NT2/D1 (cell line): ENCODE measurements around the gene NFKBIE.

Source experiments
- SUZ12 ChIP-seq: IDR thresholded peaks from 2 replicates; pipeline ENCODE4 v1.6.1; 2011; ENCODE audit not compliant: insufficient read length, insufficient read depth; ENCODE audit errors: extremely low read depth
- YY1 ChIP-seq: IDR thresholded peaks from 2 replicates; pipeline ENCODE4 v1.6.1; 2011; ENCODE audit not compliant: insufficient read length, insufficient read depth
- ZNF274 ChIP-seq: IDR thresholded peaks from 2 replicates; pipeline ENCODE4 v1.6.1; 2011; ENCODE audit warnings: mild to moderate bottlenecking, low read depth, low read length

DNA sequence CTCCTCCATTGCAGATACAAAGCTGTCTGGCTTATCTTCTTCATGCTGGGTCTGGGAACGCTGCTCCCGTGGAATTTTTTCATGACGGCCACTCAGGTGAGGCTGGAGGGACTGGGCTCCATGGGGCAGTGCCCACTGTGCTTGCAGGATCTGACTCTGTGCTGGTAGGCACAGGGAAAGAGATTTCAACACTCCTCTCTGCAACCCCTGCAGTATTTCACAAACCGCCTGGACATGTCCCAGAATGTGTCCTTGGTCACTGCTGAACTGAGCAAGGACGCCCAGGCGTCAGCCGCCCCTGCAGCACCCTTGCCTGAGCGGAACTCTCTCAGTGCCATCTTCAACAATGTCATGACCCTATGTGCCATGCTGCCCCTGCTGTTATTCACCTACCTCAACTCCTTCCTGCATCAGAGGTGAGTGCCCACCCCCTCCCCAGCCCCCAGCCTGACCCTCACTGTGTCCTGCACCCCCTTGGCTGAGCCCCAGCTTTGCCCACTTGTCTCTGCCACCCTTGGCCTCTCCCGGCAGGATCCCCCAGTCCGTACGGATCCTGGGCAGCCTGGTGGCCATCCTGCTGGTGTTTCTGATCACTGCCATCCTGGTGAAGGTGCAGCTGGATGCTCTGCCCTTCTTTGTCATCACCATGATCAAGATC, 35.8 kb downstream of the NFKBIE start:
- no peak for TF ChIP-seq YY1
- no peak for TF ChIP-seq SUZ12
- no peak for TF ChIP-seq ZNF274
